Measurements from ENCODE around the gene SLC5A5. TPM values are rescaled to one million over a fixed set of nuclear protein-coding genes. Genes with fewer than 3 reads are reported as not detected.

The SLC5A5 gene
- total and polyA plus RNA-seq, 10 of the 15 experiments (the other 5 are each of a cell fraction or from before 2014, with no cell fraction given) = 0.02 to 0.08 (median 0.05) TPM; not detected in 3

DNA sequence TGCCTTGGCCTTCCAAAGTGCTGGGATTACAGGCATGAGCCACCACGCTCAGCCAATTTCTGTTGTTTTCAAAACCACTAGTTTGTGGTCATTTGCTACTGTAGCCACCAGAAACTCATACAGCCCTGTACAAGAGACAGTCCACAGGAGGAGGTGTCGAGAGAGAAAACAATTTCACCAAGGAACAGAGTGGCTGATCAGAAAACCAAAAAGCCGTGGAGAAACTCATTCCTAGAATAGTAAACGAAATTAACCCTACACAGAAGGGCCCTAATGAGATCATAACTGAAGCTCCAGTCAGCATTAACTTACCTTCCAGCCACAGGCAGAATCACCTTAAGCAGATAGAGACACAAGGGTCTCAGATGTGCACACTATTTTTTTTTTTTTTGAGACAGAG lies 57.3 kb downstream of the SLC5A5 start (continued):
- TF ChIP-seq, protein P1, sequence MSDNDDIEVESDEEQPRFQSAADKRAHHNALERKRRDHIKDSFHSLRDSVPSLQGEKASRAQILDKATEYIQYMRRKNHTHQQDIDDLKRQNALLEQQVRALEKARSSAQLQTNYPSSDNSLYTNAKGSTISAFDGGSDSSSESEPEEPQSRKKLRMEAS (IDR thresholded peaks at IDR 0.05; ENCODE audit: low read depth, low read length) = no peak
- TF ChIP-seq SP1 (IDR thresholded peaks at IDR 0.05; ENCODE audit: low read depth, low read length) (no peak), KDM1A (IDR thresholded peaks at IDR 0.05; ENCODE audit: borderline replicate concordance) (no peak), RCOR1 (conservative IDR thresholded peaks at IDR 0.05; ENCODE audit: low read depth, low read length) (no peak), SUPT20H (IDR thresholded peaks at IDR 0.05; ENCODE audit: borderline replicate concordance, control insufficient read depth, low read depth, low read length) (no peak), YBX1 (IDR thresholded peaks at IDR 0.05) (no peak), ESRRA (IDR thresholded peaks at IDR 0.05; ENCODE audit: low read length) (no peak), ZZZ3 (IDR thresholded peaks at IDR 0.05; ENCODE audit: control insufficient read depth, insufficient read length, low read depth) (no peak), HDAC6 (IDR thresholded peaks at IDR 0.05; ENCODE audit: unreplicated experiment) (no peak), HDAC2 (IDR thresholded peaks at IDR 0.05) (no peak), MYB (IDR thresholded peaks at IDR 0.05; ENCODE audit: borderline replicate concordance, low read depth, low read length) (no peak), CREB1 (IDR thresholded peaks at IDR 0.05; ENCODE audit: low read depth) (no peak), EP300 (IDR thresholded peaks at IDR 0.05; ENCODE audit: borderline replicate concordance in 1 of 2, control insufficient read depth in 1 of 2, low read depth in 2 of 2, low read length in 2 of 2) (no peak), SREBF1 (IDR thresholded peaks at IDR 0.05; ENCODE audit: low read length) (no peak), EED (IDR thresholded peaks at IDR 0.05; ENCODE audit: low read depth) (no peak), POLR2A (IDR thresholded peaks at IDR 0.05; ENCODE audit: low read depth, low read length) (no peak), CBFB (IDR thresholded peaks at IDR 0.05; ENCODE audit: low read depth) (0 out of 2 replicates have a peak, but pooled peaks have one; percentile 31), MYC (IDR thresholded peaks at IDR 0.05; ENCODE audit: insufficient read depth, insufficient read length, insufficient replicate concordance, low read length, severe bottlenecking) (no peak), SREBF2 (IDR thresholded peaks at IDR 0.05; ENCODE audit: low read length) (no peak), JUNB (IDR thresholded peaks at IDR 0.05) (peak; percentile 88), TARDBP (IDR thresholded peaks at IDR 0.05; ENCODE audit: borderline replicate concordance) (no peak)
- TF ChIP-seq, protein P2, sequence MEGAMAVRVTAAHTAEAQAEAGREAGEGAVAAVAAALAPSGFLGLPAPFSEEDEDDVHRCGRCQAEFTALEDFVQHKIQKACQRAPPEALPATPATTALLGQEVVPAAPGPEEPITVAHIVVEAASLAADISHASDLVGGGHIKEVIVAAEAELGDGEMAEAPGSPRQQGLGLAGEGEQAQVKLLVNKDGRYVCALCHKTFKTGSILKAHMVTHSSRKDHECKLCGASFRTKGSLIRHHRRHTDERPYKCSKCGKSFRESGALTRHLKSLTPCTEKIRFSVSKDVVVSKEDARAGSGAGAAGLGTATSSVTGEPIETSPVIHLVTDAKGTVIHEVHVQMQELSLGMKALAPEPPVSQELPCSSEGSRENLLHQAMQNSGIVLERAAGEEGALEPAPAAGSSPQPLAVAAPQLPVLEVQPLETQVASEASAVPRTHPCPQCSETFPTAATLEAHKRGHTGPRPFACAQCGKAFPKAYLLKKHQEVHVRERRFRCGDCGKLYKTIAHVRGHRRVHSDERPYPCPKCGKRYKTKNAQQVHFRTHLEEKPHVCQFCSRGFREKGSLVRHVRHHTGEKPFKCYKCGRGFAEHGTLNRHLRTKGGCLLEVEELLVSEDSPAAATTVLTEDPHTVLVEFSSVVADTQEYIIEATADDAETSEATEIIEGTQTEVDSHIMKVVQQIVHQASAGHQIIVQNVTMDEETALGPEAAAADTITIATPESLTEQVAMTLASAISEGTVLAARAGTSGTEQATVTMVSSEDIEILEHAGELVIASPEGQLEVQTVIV (IDR thresholded peaks at IDR 0.05; ENCODE audit: borderline replicate concordance, partially characterized antibody) = no peak
- TF ChIP-seq, protein P3, sequence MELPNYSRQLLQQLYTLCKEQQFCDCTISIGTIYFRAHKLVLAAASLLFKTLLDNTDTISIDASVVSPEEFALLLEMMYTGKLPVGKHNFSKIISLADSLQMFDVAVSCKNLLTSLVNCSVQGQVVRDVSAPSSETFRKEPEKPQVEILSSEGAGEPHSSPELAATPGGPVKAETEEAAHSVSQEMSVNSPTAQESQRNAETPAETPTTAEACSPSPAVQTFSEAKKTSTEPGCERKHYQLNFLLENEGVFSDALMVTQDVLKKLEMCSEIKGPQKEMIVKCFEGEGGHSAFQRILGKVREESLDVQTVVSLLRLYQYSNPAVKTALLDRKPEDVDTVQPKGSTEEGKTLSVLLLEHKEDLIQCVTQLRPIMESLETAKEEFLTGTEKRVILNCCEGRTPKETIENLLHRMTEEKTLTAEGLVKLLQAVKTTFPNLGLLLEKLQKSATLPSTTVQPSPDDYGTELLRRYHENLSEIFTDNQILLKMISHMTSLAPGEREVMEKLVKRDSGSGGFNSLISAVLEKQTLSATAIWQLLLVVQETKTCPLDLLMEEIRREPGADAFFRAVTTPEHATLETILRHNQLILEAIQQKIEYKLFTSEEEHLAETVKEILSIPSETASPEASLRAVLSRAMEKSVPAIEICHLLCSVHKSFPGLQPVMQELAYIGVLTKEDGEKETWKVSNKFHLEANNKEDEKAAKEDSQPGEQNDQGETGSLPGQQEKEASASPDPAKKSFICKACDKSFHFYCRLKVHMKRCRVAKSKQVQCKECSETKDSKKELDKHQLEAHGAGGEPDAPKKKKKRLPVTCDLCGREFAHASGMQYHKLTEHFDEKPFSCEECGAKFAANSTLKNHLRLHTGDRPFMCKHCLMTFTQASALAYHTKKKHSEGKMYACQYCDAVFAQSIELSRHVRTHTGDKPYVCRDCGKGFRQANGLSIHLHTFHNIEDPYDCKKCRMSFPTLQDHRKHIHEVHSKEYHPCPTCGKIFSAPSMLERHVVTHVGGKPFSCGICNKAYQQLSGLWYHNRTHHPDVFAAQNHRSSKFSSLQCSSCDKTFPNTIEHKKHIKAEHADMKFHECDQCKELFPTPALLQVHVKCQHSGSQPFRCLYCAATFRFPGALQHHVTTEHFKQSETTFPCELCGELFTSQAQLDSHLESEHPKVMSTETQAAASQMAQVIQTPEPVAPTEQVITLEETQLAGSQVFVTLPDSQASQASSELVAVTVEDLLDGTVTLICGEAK (IDR thresholded peaks at IDR 0.05; ENCODE audit: borderline replicate concordance) = no peak
- TF ChIP-seq, protein P4, sequence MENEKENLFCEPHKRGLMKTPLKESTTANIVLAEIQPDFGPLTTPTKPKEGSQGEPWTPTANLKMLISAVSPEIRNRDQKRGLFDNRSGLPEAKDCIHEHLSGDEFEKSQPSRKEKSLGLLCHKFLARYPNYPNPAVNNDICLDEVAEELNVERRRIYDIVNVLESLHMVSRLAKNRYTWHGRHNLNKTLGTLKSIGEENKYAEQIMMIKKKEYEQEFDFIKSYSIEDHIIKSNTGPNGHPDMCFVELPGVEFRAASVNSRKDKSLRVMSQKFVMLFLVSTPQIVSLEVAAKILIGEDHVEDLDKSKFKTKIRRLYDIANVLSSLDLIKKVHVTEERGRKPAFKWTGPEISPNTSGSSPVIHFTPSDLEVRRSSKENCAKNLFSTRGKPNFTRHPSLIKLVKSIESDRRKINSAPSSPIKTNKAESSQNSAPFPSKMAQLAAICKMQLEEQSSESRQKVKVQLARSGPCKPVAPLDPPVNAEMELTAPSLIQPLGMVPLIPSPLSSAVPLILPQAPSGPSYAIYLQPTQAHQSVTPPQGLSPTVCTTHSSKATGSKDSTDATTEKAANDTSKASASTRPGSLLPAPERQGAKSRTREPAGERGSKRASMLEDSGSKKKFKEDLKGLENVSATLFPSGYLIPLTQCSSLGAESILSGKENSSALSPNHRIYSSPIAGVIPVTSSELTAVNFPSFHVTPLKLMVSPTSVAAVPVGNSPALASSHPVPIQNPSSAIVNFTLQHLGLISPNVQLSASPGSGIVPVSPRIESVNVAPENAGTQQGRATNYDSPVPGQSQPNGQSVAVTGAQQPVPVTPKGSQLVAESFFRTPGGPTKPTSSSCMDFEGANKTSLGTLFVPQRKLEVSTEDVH (IDR thresholded peaks at IDR 0.05; ENCODE audit: low read depth, partially characterized antibody) = no peak
